Measurements from ENCODE around the gene AQP1.

DNA sequence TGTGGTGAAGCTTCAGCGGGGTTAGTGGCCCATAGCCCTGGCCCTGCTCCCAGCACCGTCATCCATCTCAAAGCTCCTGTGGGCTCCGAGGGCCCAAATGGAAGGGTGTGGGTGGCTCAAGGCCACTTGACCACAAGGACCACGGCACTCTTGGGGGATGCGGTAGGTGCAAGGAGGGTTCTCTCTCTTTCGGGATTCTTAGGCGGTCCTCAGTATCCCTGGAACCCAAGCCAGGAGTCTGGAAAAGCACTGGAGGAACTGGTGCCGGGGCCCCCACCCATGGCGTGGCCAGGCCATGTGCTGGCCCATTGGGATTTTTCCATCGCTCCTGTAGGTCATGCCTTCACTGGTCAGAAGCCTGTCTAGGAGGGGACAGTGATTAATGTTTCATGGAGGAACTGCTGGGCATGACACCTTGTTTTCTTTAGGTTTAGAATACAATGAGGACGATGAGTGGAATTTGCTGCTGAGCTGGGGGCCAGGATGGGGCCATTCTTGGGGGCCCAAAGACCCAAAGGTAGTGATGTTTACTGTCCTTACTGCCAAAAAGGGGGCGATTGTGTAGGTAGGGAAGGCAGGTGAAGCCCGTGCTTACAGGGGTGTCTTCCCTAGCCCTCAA, 16.7 kb downstream of the AQP1 start:
- TF ChIP-seq, protein P1, sequence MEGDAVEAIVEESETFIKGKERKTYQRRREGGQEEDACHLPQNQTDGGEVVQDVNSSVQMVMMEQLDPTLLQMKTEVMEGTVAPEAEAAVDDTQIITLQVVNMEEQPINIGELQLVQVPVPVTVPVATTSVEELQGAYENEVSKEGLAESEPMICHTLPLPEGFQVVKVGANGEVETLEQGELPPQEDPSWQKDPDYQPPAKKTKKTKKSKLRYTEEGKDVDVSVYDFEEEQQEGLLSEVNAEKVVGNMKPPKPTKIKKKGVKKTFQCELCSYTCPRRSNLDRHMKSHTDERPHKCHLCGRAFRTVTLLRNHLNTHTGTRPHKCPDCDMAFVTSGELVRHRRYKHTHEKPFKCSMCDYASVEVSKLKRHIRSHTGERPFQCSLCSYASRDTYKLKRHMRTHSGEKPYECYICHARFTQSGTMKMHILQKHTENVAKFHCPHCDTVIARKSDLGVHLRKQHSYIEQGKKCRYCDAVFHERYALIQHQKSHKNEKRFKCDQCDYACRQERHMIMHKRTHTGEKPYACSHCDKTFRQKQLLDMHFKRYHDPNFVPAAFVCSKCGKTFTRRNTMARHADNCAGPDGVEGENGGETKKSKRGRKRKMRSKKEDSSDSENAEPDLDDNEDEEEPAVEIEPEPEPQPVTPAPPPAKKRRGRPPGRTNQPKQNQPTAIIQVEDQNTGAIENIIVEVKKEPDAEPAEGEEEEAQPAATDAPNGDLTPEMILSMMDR (IDR thresholded peaks at IDR 0.05), result no peak
- TF ChIP-seq POLR2A (IDR thresholded peaks at IDR 0.05) (no peak), POLR2AphosphoS5 (IDR thresholded peaks at IDR 0.05) (no peak), EP300 (IDR thresholded peaks at IDR 0.05; ENCODE audit: low read depth) (no peak)
